GM19099 (cell line): Measurements from ENCODE around the gene NUDT1.

Source experiments
- POLR2A ChIP-seq: IDR thresholded peaks from 3 replicates; pipeline ENCODE4 v1.6.1; 2011; ENCODE audit warnings: low read depth; ENCODE audit not compliant: insufficient read length; ENCODE audit errors: extremely low read depth

NUDT1 gene

DNA sequence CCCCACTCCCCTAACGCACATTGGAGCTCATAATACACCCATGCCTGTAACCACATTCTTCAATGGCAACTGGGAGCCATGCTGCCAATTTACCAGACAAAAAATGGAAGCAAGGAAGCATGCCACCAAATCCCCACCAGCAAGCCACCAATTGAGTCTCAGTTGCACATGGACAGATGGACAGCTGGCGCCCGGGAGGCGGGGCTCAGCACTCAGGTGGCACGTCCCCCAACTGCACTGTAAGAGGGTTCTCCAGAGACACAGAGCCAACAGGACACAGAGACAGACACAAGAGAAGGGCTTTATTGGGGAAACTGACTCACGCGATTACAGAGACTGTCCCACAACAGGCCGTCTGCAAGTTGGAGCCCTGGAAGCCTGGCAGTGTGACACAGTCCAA is 11.8 kb upstream of the NUDT1 start:
- no peak for TF ChIP-seq POLR2A

DNA sequence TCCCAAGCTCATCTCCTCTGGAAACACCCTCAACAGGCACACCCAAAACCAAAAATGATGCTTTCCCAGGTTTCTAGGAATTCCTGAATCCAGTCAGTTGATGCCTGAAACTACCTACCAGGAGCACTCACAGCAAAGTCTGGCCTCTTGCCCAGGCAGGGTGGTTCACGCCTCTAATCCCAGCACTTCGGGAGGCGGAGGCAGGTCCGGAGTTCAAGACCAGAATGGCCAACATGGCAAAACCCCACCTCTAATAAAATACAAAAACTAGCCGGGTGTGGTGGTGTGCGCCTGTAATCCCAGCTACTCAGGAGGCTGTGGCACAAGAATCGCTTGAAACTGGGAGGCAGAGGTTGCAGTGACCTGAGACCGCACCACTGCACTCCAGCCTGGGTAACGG is 11.1 kb upstream of the NUDT1 start:
- no peak for TF ChIP-seq POLR2A

- no peak for TF ChIP-seq POLR2A
Measured at GRCh38 chr7:2231992-2232765, 9.8 kb upstream of the NUDT1 start.

- TF ChIP-seq POLR2A: peak; percentile 85
Measured at GRCh38 chr7:2232766-2233520, 9.1 kb upstream of the NUDT1 start, which contains the start of gene MAD1L1. MAD1L1 (minus strand) TSS chr7:2232945; CDS start chr7:2230133, 2,812 bp downstream.

GRCh38 chr7:2233926-2234325 is 8.1 kb upstream of the NUDT1 start:
- TF ChIP-seq POLR2A: no peak

- TF ChIP-seq POLR2A: peak; percentile 18
Measured at GRCh38 chr7:2237109-2237602, 4.9 kb upstream of the NUDT1 start.

GRCh38 chr7:2239242-2239641 is 2.8 kb upstream of the NUDT1 start:
- TF ChIP-seq POLR2A: no peak

- peak; percentile 29 for TF ChIP-seq POLR2A
Measured at GRCh38 chr7:2242541-2243429, 759 bp downstream of the NUDT1 start.

DNA sequence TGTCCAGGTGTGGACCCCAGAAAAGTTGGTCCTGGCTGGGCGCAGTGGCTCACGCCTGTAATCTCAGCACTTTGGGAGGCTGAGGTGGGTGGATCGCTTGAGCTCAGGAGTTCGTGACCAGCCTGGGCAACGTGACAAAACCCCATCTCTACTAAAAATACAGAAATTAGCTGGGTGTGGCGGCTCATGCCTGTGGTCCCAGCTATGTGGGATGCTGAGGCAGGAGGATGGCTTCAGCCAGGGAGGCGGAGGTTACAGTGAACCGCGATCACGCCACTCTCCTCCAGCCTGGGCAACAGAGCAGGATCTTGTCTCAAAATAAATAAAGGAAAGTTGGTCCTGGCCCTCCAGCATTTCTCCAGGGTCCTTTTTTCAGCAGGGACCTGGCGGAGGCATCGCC is 1.4 kb downstream of the NUDT1 start:
- no peak for TF ChIP-seq POLR2A

DNA sequence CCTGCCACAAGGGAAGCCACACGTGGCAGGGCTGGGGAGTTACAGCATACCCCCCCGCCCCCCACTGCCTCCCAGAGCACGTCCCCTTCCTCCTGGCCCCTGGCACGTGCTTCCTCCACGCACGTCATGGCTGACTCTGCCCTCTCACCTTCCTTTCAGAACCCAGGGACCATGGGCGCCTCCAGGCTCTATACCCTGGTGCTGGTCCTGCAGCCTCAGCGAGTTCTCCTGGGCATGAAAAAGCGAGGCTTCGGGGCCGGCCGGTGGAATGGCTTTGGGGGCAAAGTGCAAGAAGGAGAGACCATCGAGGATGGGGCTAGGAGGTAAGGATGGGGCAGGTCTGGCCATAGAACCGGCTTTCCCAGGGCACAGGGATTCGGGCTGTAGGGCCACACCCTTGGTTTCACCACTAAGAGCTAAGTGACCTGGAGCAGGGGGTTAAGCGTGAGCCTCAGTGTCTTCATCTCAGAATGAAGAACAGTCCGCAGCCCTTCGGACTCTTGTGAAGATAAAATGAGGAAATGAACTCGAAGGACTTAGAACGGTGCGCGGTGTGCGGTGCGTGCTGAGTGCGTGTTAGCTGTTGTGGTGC is 2.5 kb downstream of the NUDT1 start:
- TF ChIP-seq POLR2A: no peak

DNA sequence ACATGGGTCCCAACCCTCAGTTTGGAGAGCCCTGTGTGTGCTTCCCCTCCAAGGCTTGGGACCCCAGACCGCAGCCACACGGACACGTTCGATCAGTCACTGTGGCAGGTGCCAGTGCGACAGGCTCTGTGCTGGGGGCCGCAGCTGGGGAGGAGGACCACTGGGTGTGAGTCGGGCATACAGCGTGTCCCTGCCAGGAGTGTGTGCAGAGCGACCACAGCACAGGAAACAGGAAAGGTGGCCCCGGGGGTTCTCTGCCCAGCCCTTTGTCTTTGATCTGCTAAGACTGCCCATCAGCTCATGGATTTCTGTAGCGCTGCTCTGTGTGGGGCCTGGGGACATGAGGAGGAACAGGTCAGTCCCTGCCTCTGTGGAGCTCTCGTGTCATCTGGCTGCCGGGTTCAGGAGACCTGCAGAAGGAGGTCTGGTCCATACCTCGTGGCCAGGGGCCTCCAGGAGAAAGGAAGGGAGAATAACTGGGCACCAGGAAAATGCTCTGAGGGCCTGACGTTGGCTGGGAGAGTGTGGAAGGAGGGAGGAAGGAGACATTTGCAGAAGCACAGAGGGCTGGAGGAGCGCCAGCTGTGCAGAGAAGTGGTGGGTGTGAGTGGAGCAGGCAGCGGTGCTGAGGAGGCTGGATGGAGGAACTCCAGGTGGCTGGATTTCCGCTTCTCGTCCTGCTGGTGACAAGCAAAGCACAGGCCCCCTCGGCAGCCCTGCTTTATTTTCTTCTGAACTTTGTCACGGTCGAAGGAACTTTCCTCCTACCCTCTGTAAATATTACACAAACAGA is 4.1 kb downstream of the NUDT1 start:
- peak; percentile 23 for TF ChIP-seq POLR2A

DNA sequence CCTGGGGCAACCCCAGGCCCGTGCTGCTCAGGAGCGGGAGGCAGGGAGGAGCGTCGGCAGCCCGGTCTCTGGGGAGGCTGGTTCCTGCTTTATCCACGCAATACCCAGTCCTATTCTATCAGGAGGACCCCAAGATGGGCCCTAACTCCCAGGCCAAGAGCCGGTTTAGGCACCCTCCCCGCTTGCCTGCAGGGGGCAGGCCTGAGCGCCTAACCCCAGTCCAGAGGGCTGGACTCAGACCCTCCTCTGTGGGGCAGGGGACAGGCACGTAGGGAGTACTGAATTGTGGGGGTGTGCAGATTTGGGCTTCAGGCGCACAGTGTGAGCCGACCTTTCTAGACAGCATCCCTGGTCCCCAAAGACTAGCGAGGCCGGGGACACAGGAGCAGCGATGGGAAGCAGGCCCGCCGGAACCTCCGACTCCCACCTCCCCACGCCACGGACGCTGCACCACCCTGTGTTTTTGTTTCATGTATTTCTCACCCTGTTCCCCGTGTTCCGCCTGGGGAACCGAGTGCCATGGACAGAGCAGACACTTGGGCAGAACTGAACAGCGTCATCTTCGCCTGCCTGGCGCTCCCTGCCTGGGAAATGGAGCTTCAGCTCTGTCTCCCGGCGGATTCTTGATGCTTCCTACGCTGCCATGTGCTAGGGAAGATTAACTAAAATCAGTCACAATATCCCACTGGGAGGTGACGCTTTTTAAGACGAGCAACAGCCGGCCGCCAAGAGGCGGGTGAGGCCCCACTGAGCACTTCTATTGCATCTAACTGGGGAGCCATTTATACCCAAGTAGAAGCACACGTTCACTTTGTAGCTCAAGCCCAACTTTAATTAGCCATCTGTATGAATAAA is 5.3 kb downstream of the NUDT1 start:
- no peak for TF ChIP-seq POLR2A
